Nephron (organoid): ENCODE measurements around the gene C16orf54.
"Not testable (repeated sequence)": the region's sequence is repeated elsewhere in the genome, so short reads cannot be mapped to it uniquely, and the experiment has no call there.

Experiments used
- H3K27ac Mint-ChIP-seq, 3 experiments: 2 replicates each; pipeline ENCODE4 v1.8.0; 2020; ENCODE audit warnings: mixed read lengths in 3 of 3, mild to moderate bottlenecking in 2 of 3, moderate library complexity in 1 of 3
- H3K27me3 Mint-ChIP-seq: 2 replicates; pipeline ENCODE4 v1.8.0; 2021; ENCODE audit warnings: low read depth, mild to moderate bottlenecking, moderate library complexity, mixed read lengths
- H3K36me3 Mint-ChIP-seq: 2 replicates; pipeline ENCODE4 v1.8.0; 2020; ENCODE audit warnings: low read depth, mixed read lengths
- H3K4me1 Mint-ChIP-seq: 2 replicates; pipeline ENCODE4 v1.8.0; 2020; ENCODE audit warnings: mixed read lengths
- H3K4me3 Mint-ChIP-seq, 3 experiments: 2 replicates each; pipeline ENCODE4 v1.8.0; 2020; ENCODE audit warnings: mild to moderate bottlenecking in 3 of 3, mixed read lengths in 3 of 3, moderate library complexity in 2 of 3
- H3K9me3 Mint-ChIP-seq: 2 replicates; pipeline ENCODE4 v1.8.0; 2020; ENCODE audit warnings: mixed read lengths
- TF ChIP-seq, protein P1 (sequence below), 3 experiments: fragments of 200-600 bp; sonication (generic); IDR thresholded peaks; one replicate each; pipeline ENCODE4 v1.5.0; 2021; ENCODE audit warnings: antibody characterized with exemption in 3 of 3; ENCODE audit not compliant: unreplicated experiment in 3 of 3

The C16orf54 gene

GRCh38 chr16:29721167-29721879, 24.5 kb downstream of the C16orf54 start:
- H3K27me3 Mint-ChIP-seq, H3K4me1 Mint-ChIP-seq, H3K9me3 Mint-ChIP-seq, H3K36me3 Mint-ChIP-seq, H3K27ac Mint-ChIP-seq: not testable (repeated sequence)
- peak overlapping the region in 1 of 3 experiments; percentile 18 for H3K4me3 Mint-ChIP-seq
- TF ChIP-seq, protein P1, sequence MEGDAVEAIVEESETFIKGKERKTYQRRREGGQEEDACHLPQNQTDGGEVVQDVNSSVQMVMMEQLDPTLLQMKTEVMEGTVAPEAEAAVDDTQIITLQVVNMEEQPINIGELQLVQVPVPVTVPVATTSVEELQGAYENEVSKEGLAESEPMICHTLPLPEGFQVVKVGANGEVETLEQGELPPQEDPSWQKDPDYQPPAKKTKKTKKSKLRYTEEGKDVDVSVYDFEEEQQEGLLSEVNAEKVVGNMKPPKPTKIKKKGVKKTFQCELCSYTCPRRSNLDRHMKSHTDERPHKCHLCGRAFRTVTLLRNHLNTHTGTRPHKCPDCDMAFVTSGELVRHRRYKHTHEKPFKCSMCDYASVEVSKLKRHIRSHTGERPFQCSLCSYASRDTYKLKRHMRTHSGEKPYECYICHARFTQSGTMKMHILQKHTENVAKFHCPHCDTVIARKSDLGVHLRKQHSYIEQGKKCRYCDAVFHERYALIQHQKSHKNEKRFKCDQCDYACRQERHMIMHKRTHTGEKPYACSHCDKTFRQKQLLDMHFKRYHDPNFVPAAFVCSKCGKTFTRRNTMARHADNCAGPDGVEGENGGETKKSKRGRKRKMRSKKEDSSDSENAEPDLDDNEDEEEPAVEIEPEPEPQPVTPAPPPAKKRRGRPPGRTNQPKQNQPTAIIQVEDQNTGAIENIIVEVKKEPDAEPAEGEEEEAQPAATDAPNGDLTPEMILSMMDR (IDR thresholded peaks at IDR 0.05; ENCODE audit: unreplicated experiment in 3 of 3), result peak; percentile 63 to 68 (median 65)

GRCh38 chr16:29720703-29721102, 25.1 kb downstream of the C16orf54 start:
- H3K36me3 Mint-ChIP-seq, result no peaks in the 10 kb centered on the region
- H3K27me3 Mint-ChIP-seq, result peaks cover 3% of the 10 kb centered on the region
- H3K4me3 Mint-ChIP-seq, result no peak overlapping the region
- TF ChIP-seq, protein P1 (IDR thresholded peaks at IDR 0.05; ENCODE audit: unreplicated experiment in 3 of 3), result no peak
- peaks cover 8% of the 10 kb centered on the region for H3K4me1 Mint-ChIP-seq
- no peak overlapping the region for H3K27ac Mint-ChIP-seq
- H3K9me3 Mint-ChIP-seq, result no peaks in the 10 kb centered on the region

DNA sequence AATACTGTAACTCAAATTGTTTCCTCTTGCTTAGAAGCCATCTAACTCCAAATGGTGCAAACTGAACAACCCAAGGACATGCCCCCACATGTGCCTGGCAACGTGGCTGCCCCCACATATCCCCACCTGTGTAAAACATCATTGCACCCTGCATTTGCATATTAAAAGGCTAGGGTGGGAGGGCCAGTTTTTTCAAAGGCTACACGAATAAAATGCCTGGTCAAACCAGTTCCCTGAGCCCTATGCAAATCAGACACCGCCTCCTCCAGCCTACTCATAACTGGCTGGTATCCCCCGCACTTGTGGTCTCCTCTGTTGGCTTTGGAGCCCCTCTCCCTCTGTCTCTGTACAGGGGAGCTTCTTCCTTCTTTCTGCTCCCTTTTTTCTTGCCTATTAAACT, 26.7 kb downstream of the C16orf54 start:
- Mint-ChIP-seq H3K27ac (no peak overlapping the region), H3K4me1 (peaks cover 8% of the 10 kb centered on the region), H3K36me3 (no peaks in the 10 kb centered on the region), H3K27me3 (peaks cover 3% of the 10 kb centered on the region), H3K9me3 (no peaks in the 10 kb centered on the region), H3K4me3 (no peak overlapping the region)
- TF ChIP-seq, protein P1 (IDR thresholded peaks at IDR 0.05; ENCODE audit: unreplicated experiment in 3 of 3), result no peak

DNA sequence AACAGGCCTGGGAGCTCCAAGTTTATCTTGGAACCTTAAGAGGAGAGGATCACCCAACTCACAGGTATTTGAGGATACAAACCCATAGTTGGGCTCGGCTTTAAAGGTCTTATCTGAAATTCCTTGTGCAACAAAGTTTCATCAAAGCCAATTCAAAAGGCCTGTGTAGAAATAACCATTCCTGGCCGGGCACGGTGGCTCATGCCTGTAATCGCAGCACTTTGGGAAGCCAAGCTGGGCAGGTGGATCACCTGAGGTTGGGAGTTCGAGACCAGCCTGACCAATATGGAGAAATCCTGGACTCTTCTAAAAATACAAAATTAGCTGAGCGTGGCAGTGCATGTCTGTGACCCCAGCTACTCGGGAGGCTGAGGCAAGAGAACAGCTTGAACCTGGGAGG, 28.7 kb downstream of the C16orf54 start:
- TF ChIP-seq, protein P1 (IDR thresholded peaks at IDR 0.05; ENCODE audit: unreplicated experiment in 3 of 3), result no peak
- no peak overlapping the region for H3K4me3 Mint-ChIP-seq
- no peaks in the 10 kb centered on the region for H3K36me3 Mint-ChIP-seq
- peaks cover 3% of the 10 kb centered on the region for H3K27me3 Mint-ChIP-seq
- H3K27ac Mint-ChIP-seq, result no peak overlapping the region
- peaks cover 8% of the 10 kb centered on the region for H3K4me1 Mint-ChIP-seq
- no peaks in the 10 kb centered on the region for H3K9me3 Mint-ChIP-seq

DNA sequence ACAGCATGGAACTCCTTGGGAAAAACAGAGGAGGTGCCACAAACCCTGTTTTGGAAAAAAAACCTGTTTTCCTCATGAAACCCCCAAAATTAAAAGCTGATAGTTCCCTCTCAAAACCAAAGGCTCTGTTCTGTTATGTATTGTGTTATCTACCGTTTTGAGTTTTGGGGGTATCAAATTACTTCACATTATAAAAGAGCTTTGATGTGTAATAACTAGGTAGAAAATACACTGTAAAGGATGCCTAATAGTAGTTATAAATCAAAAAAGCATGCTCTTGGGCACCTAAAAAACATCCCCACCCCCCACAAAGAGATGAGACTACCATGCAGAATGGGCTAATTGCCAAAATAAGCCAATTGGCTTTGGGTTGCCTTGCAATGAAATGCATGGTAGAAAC, 30.8 kb downstream of the C16orf54 start:
- H3K27me3 Mint-ChIP-seq, result peaks cover 7% of the 10 kb centered on the region
- no peak overlapping the region for H3K4me3 Mint-ChIP-seq
- no peaks in the 10 kb centered on the region for H3K9me3 Mint-ChIP-seq
- TF ChIP-seq, protein P1 (IDR thresholded peaks at IDR 0.05; ENCODE audit: unreplicated experiment in 3 of 3), result no peak
- no peaks in the 10 kb centered on the region for H3K36me3 Mint-ChIP-seq
- peaks cover 9% of the 10 kb centered on the region for H3K4me1 Mint-ChIP-seq
- H3K27ac Mint-ChIP-seq, result no peak overlapping the region

DNA sequence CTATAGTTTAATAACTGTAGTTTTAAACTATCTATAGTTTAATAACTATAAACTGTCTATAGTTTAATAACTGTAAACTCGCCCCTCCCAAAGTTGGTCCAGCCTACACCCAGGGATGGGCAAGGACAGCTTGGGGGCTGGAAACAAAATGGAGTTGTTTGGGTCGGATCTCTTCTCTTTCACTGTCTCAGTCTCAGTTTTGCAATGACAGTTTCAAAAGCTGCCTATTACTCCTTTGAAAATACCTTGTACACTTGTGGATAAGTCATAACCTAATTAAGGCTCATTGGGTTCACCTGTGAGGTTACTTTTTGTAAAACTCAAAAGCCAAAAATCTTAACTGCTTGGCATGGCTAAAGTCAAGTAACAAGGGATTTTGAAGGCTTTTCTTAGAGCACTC, 31.4 kb downstream of the C16orf54 start:
- H3K9me3 Mint-ChIP-seq, result no peaks in the 10 kb centered on the region
- TF ChIP-seq, protein P1 (IDR thresholded peaks at IDR 0.05; ENCODE audit: unreplicated experiment in 3 of 3), result no peak
- H3K27me3 Mint-ChIP-seq, result peaks cover 8% of the 10 kb centered on the region
- H3K36me3 Mint-ChIP-seq, result no peaks in the 10 kb centered on the region
- H3K4me1 Mint-ChIP-seq, result peaks cover 13% of the 10 kb centered on the region
- H3K27ac Mint-ChIP-seq, result no peak overlapping the region
- no peak overlapping the region for H3K4me3 Mint-ChIP-seq
